Activated T-cell treated with anti-CD3 and anti-CD28 coated beads, Interleukin-2, amount 50 U/mL, for 24 hours (primary cell): ENCODE data around the gene AVPR1B.
"Not testable (repeated sequence)": the region's sequence is repeated elsewhere in the genome, so short reads cannot be mapped to it uniquely, and the experiment has no call there.

Source experiments
- DNase-seq: peaks from one replicate; pipeline ENCODE4 v3.0.0-alpha.2; 2020
- H3K27ac Mint-ChIP-seq: 2 replicates; pipeline ENCODE4 v1.8.0; 2020; ENCODE audit warnings: mild to moderate bottlenecking, mixed read lengths
- H3K27me3 Mint-ChIP-seq: 2 replicates; pipeline ENCODE4 v1.8.0; 2020; ENCODE audit warnings: mixed read lengths
- H3K36me3 Mint-ChIP-seq: 2 replicates; pipeline ENCODE4 v1.8.0; 2020; ENCODE audit warnings: low read depth, mixed read lengths
- H3K4me1 Mint-ChIP-seq: 2 replicates; pipeline ENCODE4 v1.8.0; 2020; ENCODE audit warnings: low read depth, mixed read lengths
- H3K4me3 Mint-ChIP-seq: 2 replicates; pipeline ENCODE4 v1.8.0; 2020; ENCODE audit warnings: mild to moderate bottlenecking, moderate library complexity, mixed read lengths
- H3K9me3 Mint-ChIP-seq: 2 replicates; pipeline ENCODE4 v1.8.0; 2020; ENCODE audit warnings: mixed read lengths

Gene AVPR1B

GRCh38 chr1:206080026-206080820 lies 37.0 kb downstream of the AVPR1B start:
- no peak overlapping the region for H3K4me3 Mint-ChIP-seq
- no peaks in the 10 kb centered on the region for H3K27me3 Mint-ChIP-seq
- peaks cover 16% of the 10 kb centered on the region for H3K4me1 Mint-ChIP-seq
- no peaks in the 10 kb centered on the region for H3K9me3 Mint-ChIP-seq
- H3K27ac Mint-ChIP-seq = no peak overlapping the region
- H3K36me3 Mint-ChIP-seq = no peaks in the 10 kb centered on the region
- no peak for DNase-seq

- Mint-ChIP-seq H3K9me3 (no peaks in the 10 kb centered on the region), H3K4me1 (peaks cover 16% of the 10 kb centered on the region), H3K27me3 (peaks cover 5% of the 10 kb centered on the region), H3K36me3 (no peaks in the 10 kb centered on the region), H3K27ac (no peak overlapping the region), H3K4me3 (no peak overlapping the region)
- no peak for DNase-seq
Measured at GRCh38 chr1:206079135-206079534, 38.1 kb downstream of the AVPR1B start.

GRCh38 chr1:206075786-206076755 lies 41.1 kb downstream of the AVPR1B start:
- no peak for DNase-seq
- Mint-ChIP-seq H3K4me3 (no peak overlapping the region), H3K27ac (no peak overlapping the region), H3K9me3 (no peaks in the 10 kb centered on the region), H3K4me1 (peaks cover 15% of the 10 kb centered on the region), H3K36me3 (no peaks in the 10 kb centered on the region), H3K27me3 (peaks cover 5% of the 10 kb centered on the region)

GRCh38 chr1:206074839-206075238 lies 42.3 kb downstream of the AVPR1B start:
- H3K4me1 Mint-ChIP-seq = peaks cover 3% of the 10 kb centered on the region
- H3K27ac Mint-ChIP-seq = no peak overlapping the region
- peaks cover 5% of the 10 kb centered on the region for H3K27me3 Mint-ChIP-seq
- no peaks in the 10 kb centered on the region for H3K9me3 Mint-ChIP-seq
- no peak for DNase-seq
- H3K36me3 Mint-ChIP-seq = no peaks in the 10 kb centered on the region
- no peak overlapping the region for H3K4me3 Mint-ChIP-seq

GRCh38 chr1:206070627-206071304 lies 46.4 kb downstream of the AVPR1B start:
- no peak overlapping the region for H3K27ac Mint-ChIP-seq
- H3K36me3 Mint-ChIP-seq = no peaks in the 10 kb centered on the region
- H3K4me3 Mint-ChIP-seq = no peak overlapping the region
- no peak for DNase-seq
- peaks cover 26% of the 10 kb centered on the region for H3K27me3 Mint-ChIP-seq
- H3K4me1 Mint-ChIP-seq = peaks cover 14% of the 10 kb centered on the region
- no peaks in the 10 kb centered on the region for H3K9me3 Mint-ChIP-seq

GRCh38 chr1:206068314-206068713 lies 48.9 kb downstream of the AVPR1B start:
- Mint-ChIP-seq H3K4me3 (no peak overlapping the region), H3K9me3 (no peaks in the 10 kb centered on the region), H3K27me3 (peaks cover 21% of the 10 kb centered on the region), H3K4me1 (peaks cover 14% of the 10 kb centered on the region), H3K36me3 (no peaks in the 10 kb centered on the region), H3K27ac (no peak overlapping the region)
- no peak for DNase-seq

GRCh38 chr1:206067486-206068227 lies 49.5 kb downstream of the AVPR1B start:
- no peak for DNase-seq
- Mint-ChIP-seq H3K4me1 (peaks cover 14% of the 10 kb centered on the region), H3K4me3 (no peak overlapping the region), H3K9me3 (no peaks in the 10 kb centered on the region), H3K27me3 (peaks cover 21% of the 10 kb centered on the region), H3K36me3 (no peaks in the 10 kb centered on the region), H3K27ac (no peak overlapping the region)

- Mint-ChIP-seq H3K27ac (no peak overlapping the region), H3K9me3 (no peaks in the 10 kb centered on the region), H3K27me3 (peaks cover 21% of the 10 kb centered on the region), H3K4me3 (no peak overlapping the region), H3K36me3 (no peaks in the 10 kb centered on the region), H3K4me1 (peaks cover 14% of the 10 kb centered on the region)
- DNase-seq = no peak
Measured at GRCh38 chr1:206066479-206067171, 50.6 kb downstream of the AVPR1B start.

GRCh38 chr1:206065547-206066145 lies 51.5 kb downstream of the AVPR1B start:
- Mint-ChIP-seq H3K4me3 (no peak overlapping the region), H3K27ac (no peak overlapping the region), H3K9me3 (no peaks in the 10 kb centered on the region), H3K36me3 (no peaks in the 10 kb centered on the region), H3K27me3 (peaks cover 21% of the 10 kb centered on the region), H3K4me1 (peaks cover 14% of the 10 kb centered on the region)
- no peak for DNase-seq

GRCh38 chr1:206064501-206064900 lies 52.7 kb downstream of the AVPR1B start:
- H3K27ac Mint-ChIP-seq, DNase-seq, H3K36me3 Mint-ChIP-seq, H3K9me3 Mint-ChIP-seq, H3K4me3 Mint-ChIP-seq: not testable (repeated sequence)
- Mint-ChIP-seq H3K27me3 (peaks cover 24% of the 10 kb centered on the region), H3K4me1 (peaks cover 14% of the 10 kb centered on the region)

GRCh38 chr1:206064001-206064400 lies 53.2 kb downstream of the AVPR1B start:
- not testable (repeated sequence) for H3K4me3 Mint-ChIP-seq, H3K36me3 Mint-ChIP-seq, H3K27ac Mint-ChIP-seq, H3K9me3 Mint-ChIP-seq, DNase-seq
- Mint-ChIP-seq H3K4me1 (peaks cover 14% of the 10 kb centered on the region), H3K27me3 (peaks cover 20% of the 10 kb centered on the region)

- H3K36me3 Mint-ChIP-seq = no peaks in the 10 kb centered on the region
- H3K27ac Mint-ChIP-seq = no peak overlapping the region
- H3K9me3 Mint-ChIP-seq = no peaks in the 10 kb centered on the region
- DNase-seq = no peak
- no peak overlapping the region for H3K4me3 Mint-ChIP-seq
- peaks cover 12% of the 10 kb centered on the region for H3K27me3 Mint-ChIP-seq
- H3K4me1 Mint-ChIP-seq = peaks cover 9% of the 10 kb centered on the region
Measured at GRCh38 chr1:206062464-206062863, 54.7 kb downstream of the AVPR1B start.

GRCh38 chr1:206060844-206061243 lies 56.3 kb downstream of the AVPR1B start:
- H3K4me1 Mint-ChIP-seq = no peaks in the 10 kb centered on the region
- no peaks in the 10 kb centered on the region for H3K36me3 Mint-ChIP-seq
- no peaks in the 10 kb centered on the region for H3K9me3 Mint-ChIP-seq
- H3K4me3 Mint-ChIP-seq = no peak overlapping the region
- no peak for DNase-seq
- no peak overlapping the region for H3K27ac Mint-ChIP-seq
- peaks cover 3% of the 10 kb centered on the region for H3K27me3 Mint-ChIP-seq
